Activated T-helper 17 cell treated with anti-CD3 and anti-CD28 coated beads, Interleukin-2, amount 50 U/mL, for 72 hours (primary cell): ENCODE results near the gene RNF169. TPM values are rescaled to one million over a fixed set of nuclear protein-coding genes. Genes with fewer than 3 reads are reported as not detected.

Source experiments
- total RNA-seq, 2 donors: library from RNA; stranded (reverse); gene quantifications; one replicate each; pipeline ENCODE4 v1.2.3, GENCODE V29; 2022

RNF169 gene
- total RNA-seq, 2 donors from 2014 or later, result 14.6 to 15.8 TPM

Other genes starting within 250 kb of the RNF169 start
- 10 to 100 TPM; 46.0 to 54.3 TPM for gene POLD3, start 156.3 kb upstream of the RNF169 start, total RNA-seq
- gene CHRDL2, start 17.4 kb upstream of the RNF169 start, total RNA-seq, result not detected
- 10 to 100 TPM; 30.1 to 41.0 TPM for gene XRRA1, start 200.2 kb downstream of the RNF169 start, total RNA-seq
- gene SPCS2, start 200.4 kb downstream of the RNF169 start, total RNA-seq, result 100 to 1,000 TPM; 143 to 195 TPM
- 10 to 100 TPM; 19.5 to 26.4 TPM for gene NEU3, start 240.1 kb downstream of the RNF169 start, total RNA-seq